B cell (primary cell): ENCODE results near the gene SLC25A26. TPM values are rescaled to one million over a fixed set of nuclear protein-coding genes. Genes with fewer than 3 reads are reported as not detected.
A peak's percentile ranks its signal among the peaks of the same experiment; 100 is the strongest.

Source experiments
- ATAC-seq: fragments of 200-7000 bp; cut with Tn5 transposase; one replicate; pipeline ENCODE4 v1.10.0; 2021; ENCODE audit warnings: low read depth, mild to moderate bottlenecking, moderate number of reproducible peaks, moderate library complexity
- CTCF ChIA-PET: fragments of 350-600 bp; sonication (Branson Sonifier 250); formaldehyde crosslinking; loops from one replicate; lab custom pipeline; 2021; ENCODE audit warnings: antibody characterized with exemption, inconsistent platforms; lab: Charles Lee
- POLR2A ChIA-PET: fragments of 350-600 bp; sonication (Branson Sonifier 250); formaldehyde crosslinking; loops from one replicate; lab custom pipeline; 2021; ENCODE audit warnings: antibody characterized with exemption; lab: Charles Lee
- DNase-seq: peaks from one replicate; pipeline ENCODE4 v3.0.0; 2013
- H2AFZ ChIP-seq: 2 replicates; pipeline ENCODE4 v1.6.1; 2012; ENCODE audit warnings: mild to moderate bottlenecking, low read depth, low read length; ENCODE audit not compliant: insufficient read depth, poor library complexity, severe bottlenecking
- H3K27ac ChIP-seq, 2 donors: 1 replicate in 1 of 2; 2 replicates in 1 of 2; pipeline ENCODE4 v1.5.1; 2012 to 2013; ENCODE audit warnings: low read length in 2 of 2, mild to moderate bottlenecking in 2 of 2, moderate library complexity in 1 of 2
- H3K27me3 ChIP-seq, 4 experiments: fragments of 200-600 bp in 1 of 4; sonication (generic) in 1 of 4; replicated peaks in 1 of 4; 1 replicate in 2 of 4; 2 replicates in 2 of 4; pipeline versions ENCODE4 v1.6.1 to v1.7.0; 2013 to 2016; ENCODE audit warnings: low read length in 3 of 4, mild to moderate bottlenecking in 2 of 4, mixed read lengths in 1 of 4, moderate library complexity in 1 of 4; ENCODE audit not compliant: insufficient read depth in 4 of 4, control insufficient read depth in 3 of 4; ENCODE audit errors: control extremely low read depth in 1 of 4
- H3K36me3 ChIP-seq, 2 experiments: replicated peaks in 1 of 2; 1 replicate in 1 of 2; 2 replicates in 1 of 2; pipeline versions ENCODE4 v1.6.1 to v1.7.1; 2013; ENCODE audit warnings: low read length in 1 of 2; ENCODE audit not compliant: insufficient read depth in 2 of 2, control insufficient read depth in 1 of 2; ENCODE audit errors: control extremely low read depth in 1 of 2, extremely low read depth in 1 of 2
- H3K4me1 ChIP-seq, 2 donors: fragments of 200-600 bp in 1 of 2; sonication (generic) in 1 of 2; 1 replicate in 1 of 2; 2 replicates in 1 of 2; pipeline versions ENCODE4 v1.5.1 to v1.6.1; 2013 to 2017; ENCODE audit warnings: low read length in 2 of 2; ENCODE audit not compliant: control insufficient read depth in 2 of 2, insufficient read depth in 2 of 2
- H3K4me2 ChIP-seq: replicated peaks from 2 replicates; pipeline ENCODE3; 2012; ENCODE audit warnings: mild to moderate bottlenecking, low read depth, low read length; ENCODE audit not compliant: poor library complexity, severe bottlenecking
- H3K4me3 ChIP-seq, 5 experiments: fragments of 200-600 bp in 1 of 5; sonication (generic) in 1 of 5; 1 replicate in 3 of 5; 2 replicates in 2 of 5; pipeline versions ENCODE4 v1.5.1 to v1.7.0; 2011 to 2016; ENCODE audit warnings: low read length in 4 of 5, mild to moderate bottlenecking in 4 of 5, low read depth in 2 of 5, control low read depth in 1 of 5, moderate library complexity in 1 of 5; ENCODE audit not compliant: insufficient read depth in 1 of 5; ENCODE audit errors: control extremely low read depth in 1 of 5, extremely low read depth in 1 of 5
- H3K79me2 ChIP-seq: fragments of 200-600 bp; sonication (generic); one replicate; pipeline ENCODE4 v1.6.0; 2016; ENCODE audit warnings: low read length; ENCODE audit not compliant: control insufficient read depth, insufficient read depth
- H3K9ac ChIP-seq: fragments of 200-600 bp; sonication (generic); 2 replicates; pipeline ENCODE4 v1.6.1; 2017; ENCODE audit warnings: mild to moderate bottlenecking, low read length, moderate library complexity
- H3K9me3 ChIP-seq, 3 donors: one replicate each; pipeline versions ENCODE4 v1.6.1 to v1.7.1; 2013; ENCODE audit warnings: low read length in 2 of 3; ENCODE audit not compliant: control insufficient read depth in 2 of 3, insufficient read depth in 1 of 3; ENCODE audit errors: control extremely low read depth in 1 of 3
- H4K20me1 ChIP-seq: 2 replicates; pipeline ENCODE4 v1.6.0; 2012; ENCODE audit warnings: mild to moderate bottlenecking, low read length; ENCODE audit not compliant: insufficient read depth, control insufficient read depth, poor library complexity, severe bottlenecking
- H3K27ac Mint-ChIP-seq: one replicate; pipeline ENCODE4 v1.8.0; 2021; ENCODE audit warnings: mixed read lengths
- H3K27me3 Mint-ChIP-seq: one replicate; pipeline ENCODE4 v1.8.0; 2021; ENCODE audit warnings: mixed read lengths
- H3K4me1 Mint-ChIP-seq: one replicate; pipeline ENCODE4 v1.8.0; 2021; ENCODE audit warnings: mixed read lengths
- H3K4me3 Mint-ChIP-seq: one replicate; pipeline ENCODE4 v1.8.0; 2021; ENCODE audit warnings: mixed read lengths
- H3K9me3 Mint-ChIP-seq: one replicate; pipeline ENCODE4 v1.8.0; 2022; ENCODE audit warnings: mixed read lengths; ENCODE audit not compliant: insufficient read depth
- EZH2 ChIP-seq: IDR thresholded peaks from 2 replicates; pipeline ENCODE4 v1.6.1; 2012; ENCODE audit warnings: borderline replicate concordance, low read depth, mild to moderate bottlenecking, moderate library complexity, low read length; ENCODE audit not compliant: insufficient read depth, poor library complexity, severe bottlenecking
- WGBS: methylation state at CpG from one replicate; pipeline ENCODE4 v1.1.5; 2013; ENCODE audit warnings: missing lambda C conversion rate; ENCODE audit not compliant: insufficient coverage; 5-methylcytosine and 5-hydroxymethylcytosine counted together
- intact Hi-C: fragments of 100-400 bp; cut with micrococcal nuclease; formaldehyde crosslinking; loops from one replicate; pipeline ENCODE4 v1.10.0; 2022
- polyA plus RNA-seq: library from polyadenylated mRNA; depleted of rRNA; stranded (reverse); fragments of >200 nt; gene quantifications from 2 replicates; pipeline ENCODE4 v1.2.3, GENCODE V29; 2012
- total RNA-seq, 2 donors: library from RNA; stranded (reverse); fragments of 120-200 nt in 1 of 2; gene quantifications; 1 replicate in 1 of 2; 2 replicates in 1 of 2; pipeline versions ENCODE4 v1.2.3 to v1.2.4, GENCODE V29; 2013 to 2022
- TF ChIP-seq, protein P1 (sequence below): fragments of 200-600 bp; IDR thresholded peaks from one replicate; pipeline ENCODE4 v1.8.0; 2022; ENCODE audit warnings: antibody characterized with exemption, mild to moderate bottlenecking

Gene SLC25A26
- total and polyA plus RNA-seq, 2 donors (not counting 1 experiment from before 2014, with no cell fraction given), result 22.3 to 23.8 TPM

DNA sequence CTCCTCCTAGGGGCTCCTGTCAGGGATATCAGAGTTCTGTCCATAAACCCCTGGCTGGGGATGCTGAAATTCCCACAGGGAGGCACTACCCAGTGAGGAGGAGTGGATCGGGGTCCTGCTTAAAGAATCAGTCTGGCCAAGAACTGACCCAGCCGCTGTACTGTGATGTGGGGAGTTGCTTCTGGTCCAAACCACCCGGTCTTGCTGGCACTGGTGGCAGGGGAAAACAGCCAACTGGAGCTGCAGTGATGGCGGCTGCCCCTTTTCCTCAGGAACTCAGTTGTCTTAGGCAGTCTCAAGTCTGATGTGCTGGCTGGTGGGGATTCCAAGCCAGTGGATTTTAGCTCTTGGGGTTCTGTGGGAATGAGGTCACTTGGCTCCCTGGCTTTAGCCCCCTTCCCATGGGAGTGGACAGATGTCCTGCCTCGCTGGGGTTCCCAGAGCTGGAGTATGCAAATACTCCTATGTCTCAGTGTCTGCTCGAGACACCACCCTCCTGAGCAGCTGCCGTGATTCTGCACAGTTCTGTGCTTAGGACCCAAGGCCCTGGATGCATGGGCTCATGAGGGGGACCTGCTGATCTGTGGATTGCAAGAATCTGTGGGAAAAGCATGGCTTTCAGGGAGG is 97.1 kb downstream of the SLC25A26 start:
- H3K79me2 ChIP-seq, result peaks cover 58% of the 10 kb centered on the region
- Mint-ChIP-seq H3K4me3 (no peak overlapping the region), H3K27me3 (no peaks in the 10 kb centered on the region), H3K9me3 (peaks cover 2% of the 10 kb centered on the region), H3K4me1 (peaks cover 40% of the 10 kb centered on the region), H3K27ac (no peak overlapping the region)
- peaks cover 5% of the 10 kb centered on the region for H4K20me1 ChIP-seq
- no peak overlapping the region for H3K9ac ChIP-seq
- no peaks in the 10 kb centered on the region for H3K27me3 ChIP-seq
- H2AFZ ChIP-seq, result no peak overlapping the region
- 96% methylated on average over 7 of the region's 7 CpGs for WGBS
- peaks cover 6% of the 10 kb centered on the region in 2 donors for H3K4me1 ChIP-seq
- H3K4me3 ChIP-seq, result no peak overlapping the region
- DNase-seq (no peak), ATAC-seq (no peak)
- H3K27ac ChIP-seq, result no peak overlapping the region
- ChIA-PET CTCF (no interaction called here), POLR2A (interaction anchor here (0.5 kb wide), 1 partner anchor 80 kb away, joined by 7 read pairs; no protein-coding TSS in a partner anchor)
- intact Hi-C loops, result no loop called here
- H3K36me3 ChIP-seq, result no peaks in the 10 kb centered on the region
- TF ChIP-seq, protein P1, sequence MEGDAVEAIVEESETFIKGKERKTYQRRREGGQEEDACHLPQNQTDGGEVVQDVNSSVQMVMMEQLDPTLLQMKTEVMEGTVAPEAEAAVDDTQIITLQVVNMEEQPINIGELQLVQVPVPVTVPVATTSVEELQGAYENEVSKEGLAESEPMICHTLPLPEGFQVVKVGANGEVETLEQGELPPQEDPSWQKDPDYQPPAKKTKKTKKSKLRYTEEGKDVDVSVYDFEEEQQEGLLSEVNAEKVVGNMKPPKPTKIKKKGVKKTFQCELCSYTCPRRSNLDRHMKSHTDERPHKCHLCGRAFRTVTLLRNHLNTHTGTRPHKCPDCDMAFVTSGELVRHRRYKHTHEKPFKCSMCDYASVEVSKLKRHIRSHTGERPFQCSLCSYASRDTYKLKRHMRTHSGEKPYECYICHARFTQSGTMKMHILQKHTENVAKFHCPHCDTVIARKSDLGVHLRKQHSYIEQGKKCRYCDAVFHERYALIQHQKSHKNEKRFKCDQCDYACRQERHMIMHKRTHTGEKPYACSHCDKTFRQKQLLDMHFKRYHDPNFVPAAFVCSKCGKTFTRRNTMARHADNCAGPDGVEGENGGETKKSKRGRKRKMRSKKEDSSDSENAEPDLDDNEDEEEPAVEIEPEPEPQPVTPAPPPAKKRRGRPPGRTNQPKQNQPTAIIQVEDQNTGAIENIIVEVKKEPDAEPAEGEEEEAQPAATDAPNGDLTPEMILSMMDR, result no peak
- TF ChIP-seq EZH2, result no peak
- H3K9me3 ChIP-seq, result no peaks in the 10 kb centered on the region
- no peak overlapping the region for H3K4me2 ChIP-seq

DNA sequence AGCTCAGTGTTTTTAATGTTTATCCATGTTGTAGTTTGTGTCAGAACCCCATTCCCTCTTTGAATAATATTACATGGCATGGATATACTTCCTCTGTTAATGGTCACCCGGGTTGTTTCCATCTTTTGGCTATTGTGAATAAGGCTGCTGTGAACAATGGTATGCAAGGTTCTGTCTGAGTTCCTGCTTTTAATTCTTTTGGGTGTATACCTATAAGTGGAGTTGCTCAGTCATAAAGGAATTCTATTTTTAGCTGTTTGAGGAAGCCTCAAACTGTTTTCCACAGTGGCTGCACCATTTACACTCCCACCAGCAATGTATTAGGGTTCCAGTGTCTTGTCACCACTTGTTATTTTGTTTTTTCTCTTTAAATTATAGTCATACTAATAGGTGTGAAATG is 99.6 kb downstream of the SLC25A26 start:
- Histone ChIP-seq H3K4me2 (no peak overlapping the region), H3K9me3 (peaks cover 0 to 4% (median 0%) of the 10 kb centered on the region in 3 donors), H2AFZ (no peak overlapping the region), H3K36me3 (no peaks in the 10 kb centered on the region), H3K4me1 (peaks cover 6% of the 10 kb centered on the region in 2 donors), H3K4me3 (no peak overlapping the region), H3K79me2 (peaks cover 48% of the 10 kb centered on the region), H4K20me1 (peaks cover 5% of the 10 kb centered on the region), H3K9ac (no peak overlapping the region), H3K27ac (no peak overlapping the region), H3K27me3 (no peaks in the 10 kb centered on the region)
- no peak for TF ChIP-seq EZH2
- TF ChIP-seq, protein P1, result no peak
- Mint-ChIP-seq H3K9me3 (peaks cover 1% of the 10 kb centered on the region), H3K27me3 (no peaks in the 10 kb centered on the region), H3K27ac (no peak overlapping the region), H3K4me3 (peak overlapping the region; percentile 18), H3K4me1 (peaks cover 30% of the 10 kb centered on the region)
- ATAC-seq (no peak), DNase-seq (no peak)
- intact Hi-C loops, result no loop called here
- POLR2A ChIA-PET, result no interaction called here
- CTCF ChIA-PET, result no interaction called here
- WGBS, result no CpG with 5 or more reads among the region's 1 CpG
